Activated CD4-positive, alpha-beta T cell treated with anti-CD3 and anti-CD28 coated beads for 36 hours (primary cell): ENCODE results near the gene FSTL3. TPM values are rescaled to one million over a fixed set of nuclear protein-coding genes. Genes with fewer than 3 reads are reported as not detected.

Experiments used
- ATAC-seq: fragments of 200-7000 bp; cut with Tn5 transposase; one replicate; pipeline ENCODE4 v1.10.0; 2021; ENCODE audit warnings: mild to moderate bottlenecking, moderate library complexity
- CTCF ChIA-PET: fragments of 350-600 bp; sonication (Branson Sonifier 250); formaldehyde crosslinking; loops from one replicate; lab custom pipeline; 2021; ENCODE audit warnings: antibody characterized with exemption; lab: Charles Lee
- POLR2A ChIA-PET: fragments of 350-600 bp; sonication (Branson Sonifier 250); formaldehyde crosslinking; loops from one replicate; lab custom pipeline; 2021; ENCODE audit warnings: antibody characterized with exemption, inconsistent platforms; lab: Charles Lee
- DNase-seq: peaks from one replicate; pipeline ENCODE4 v3.0.0-alpha.2; 2020
- H3K27ac Mint-ChIP-seq: one replicate; pipeline ENCODE4 v1.8.0; 2021; ENCODE audit warnings: mixed read lengths
- H3K27me3 Mint-ChIP-seq: one replicate; pipeline ENCODE4 v1.8.0; 2021; ENCODE audit warnings: mixed read lengths
- H3K36me3 Mint-ChIP-seq: one replicate; pipeline ENCODE4 v1.8.0; 2021; ENCODE audit warnings: low read depth, mixed read lengths
- H3K4me1 Mint-ChIP-seq: one replicate; pipeline ENCODE4 v1.8.0; 2021; ENCODE audit warnings: mixed read lengths
- H3K4me3 Mint-ChIP-seq: one replicate; pipeline ENCODE4 v1.8.0; 2021; ENCODE audit warnings: mild to moderate bottlenecking, moderate library complexity, mixed read lengths
- H3K9me3 Mint-ChIP-seq: one replicate; pipeline ENCODE4 v1.8.0; 2021; ENCODE audit warnings: low read depth, mixed read lengths
- intact Hi-C, 2 experiments: fragments of 100-400 bp; cut with DNase I in 1 of 2; cut with micrococcal nuclease in 1 of 2; formaldehyde crosslinking; loops; one replicate each; pipeline versions ENCODE4 v1.14.2 to v1.15.1; 2022 to 2024; cut with DNase I, micrococcal nuclease
- total RNA-seq, 2 experiments: library from RNA; stranded (reverse); gene quantifications; one replicate each; pipeline ENCODE4 v1.2.3, GENCODE V29; 2021

Gene FSTL3
- total RNA-seq, 2 experiments from 2014 or later = 8.5 to 10.1 TPM

DNA sequence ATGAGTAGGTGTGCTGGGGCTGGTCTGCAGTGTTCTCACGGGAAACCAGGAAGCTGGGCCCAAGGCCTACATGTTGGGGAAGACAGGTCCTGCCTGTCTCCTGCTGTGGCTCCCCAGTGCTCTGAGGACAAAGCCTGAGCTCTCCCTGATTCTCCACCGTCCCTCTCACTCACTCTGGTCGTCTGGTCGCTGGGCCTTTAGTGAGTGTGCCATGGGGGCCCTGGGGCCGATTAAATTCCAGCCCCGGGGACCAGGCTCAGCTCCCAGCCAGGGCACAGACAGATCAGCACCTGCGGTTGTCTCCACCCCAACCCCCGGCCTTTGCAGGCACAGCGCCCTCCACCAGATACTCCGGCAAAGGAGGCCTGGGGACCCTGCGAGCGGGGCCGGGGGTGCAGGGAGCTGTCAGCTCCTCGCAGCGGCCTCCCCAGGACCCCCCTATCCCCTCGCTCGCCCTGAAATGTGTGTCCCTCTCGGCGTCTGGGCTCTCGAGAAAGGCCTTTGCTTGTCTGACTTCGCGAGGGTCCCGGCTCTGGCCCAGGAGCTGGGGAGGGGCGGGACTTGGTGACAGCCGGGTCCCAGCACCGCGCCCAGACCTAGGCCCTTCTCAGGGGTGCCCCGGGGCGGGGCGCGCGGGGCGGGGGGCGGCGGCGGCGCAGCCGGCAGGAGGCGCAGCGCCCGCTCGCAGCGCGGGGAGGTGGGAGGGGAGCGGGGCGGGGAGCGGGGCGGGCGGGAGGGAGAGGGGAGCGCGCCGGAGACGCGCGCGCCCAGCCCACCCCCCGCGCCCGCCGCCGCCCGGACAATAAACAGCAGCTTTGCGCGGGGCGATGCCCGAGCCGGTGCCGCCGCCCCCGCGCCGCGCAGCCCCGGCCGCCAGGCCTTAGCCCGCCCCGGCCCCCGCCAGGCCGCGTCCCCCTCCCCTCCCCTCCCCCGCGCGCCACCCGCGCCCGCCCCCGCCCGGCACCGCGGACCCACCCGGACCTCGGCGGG, 32.3 kb downstream of the FSTL3 start, which contains the start of gene PALM:
PALM (plus strand) TSS at position 782 of the 990 bp plus-strand sequence. CDS start 212 bp downstream, outside the sequence.
- CTCF ChIA-PET = interaction anchor here (0.9 to 1.7 kb wide), 2 partner anchors 26 to 29 kb away, joined by 4 read pairs; no protein-coding TSS in a partner anchor
- H3K9me3 Mint-ChIP-seq = no peaks in the 10 kb centered on the region
- POLR2A ChIA-PET = no interaction called here
- H3K36me3 Mint-ChIP-seq = no peaks in the 10 kb centered on the region
- H3K4me3 Mint-ChIP-seq = no peak within 1 kb of the TSS
- peaks cover 2% of the 10 kb centered on the region for H3K4me1 Mint-ChIP-seq
- H3K27me3 Mint-ChIP-seq = peaks cover 11% of the 10 kb centered on the region
- H3K27ac Mint-ChIP-seq = no peak within 1 kb of the TSS
- DNase-seq (no peak), ATAC-seq (no peak)
- intact Hi-C loops = no loop called here

DNA sequence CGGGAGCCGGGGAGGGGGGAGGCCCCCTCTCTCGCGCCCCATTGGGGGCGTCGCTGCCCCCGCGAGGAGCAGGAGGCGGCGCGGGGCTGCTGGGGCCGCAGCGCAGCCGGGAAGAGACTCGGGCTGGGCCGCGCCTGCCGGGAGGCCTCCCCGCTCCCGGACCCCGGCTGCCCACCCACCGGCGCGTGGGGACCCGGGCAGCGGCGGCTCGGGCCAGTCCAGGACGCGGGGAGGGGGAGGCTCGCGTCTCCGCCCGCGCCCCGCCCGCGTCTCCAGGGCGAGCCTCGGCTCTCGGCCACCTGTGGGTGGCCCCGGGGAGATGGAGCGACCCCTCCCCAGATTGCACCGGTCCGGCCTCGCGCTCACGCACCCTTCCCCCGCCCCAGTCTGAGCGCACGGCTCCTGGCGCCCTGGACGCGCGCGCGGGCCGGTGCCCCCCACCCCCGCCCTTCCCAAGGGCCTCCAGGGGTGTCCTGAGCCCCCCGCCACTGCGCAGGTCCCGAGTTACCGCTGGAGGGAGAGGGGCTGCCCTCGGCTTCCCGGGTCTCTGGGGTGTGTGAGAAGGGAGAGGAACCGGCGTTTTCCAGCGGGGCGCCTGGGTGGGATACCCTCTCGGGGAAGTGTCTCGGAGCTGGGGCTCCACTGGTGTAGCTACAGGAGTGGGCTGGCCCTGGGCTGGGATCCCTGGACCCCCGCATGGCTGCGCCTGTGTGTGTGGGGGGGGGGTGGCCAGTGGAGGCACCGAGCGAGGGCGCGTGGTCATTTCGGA, 33.2 kb downstream of the FSTL3 start:
- no peaks in the 10 kb centered on the region for H3K4me1 Mint-ChIP-seq
- ATAC-seq (no peak), DNase-seq (no peak)
- H3K27me3 Mint-ChIP-seq = peaks cover 11% of the 10 kb centered on the region
- no peak overlapping the region for H3K27ac Mint-ChIP-seq
- CTCF ChIA-PET = interaction anchor here (1.7 kb wide), 1 partner anchor 25 kb away, joined by 4 read pairs; no protein-coding TSS in a partner anchor
- H3K36me3 Mint-ChIP-seq = no peaks in the 10 kb centered on the region
- POLR2A ChIA-PET = no interaction called here
- intact Hi-C loops = no loop called here
- no peak overlapping the region for H3K4me3 Mint-ChIP-seq
- no peaks in the 10 kb centered on the region for H3K9me3 Mint-ChIP-seq

- Mint-ChIP-seq H3K27me3 (peaks cover 11% of the 10 kb centered on the region), H3K36me3 (no peaks in the 10 kb centered on the region), H3K9me3 (no peaks in the 10 kb centered on the region), H3K4me3 (no peak overlapping the region), H3K27ac (no peak overlapping the region), H3K4me1 (no peaks in the 10 kb centered on the region)
- intact Hi-C loops = no loop called here
- no peak for ATAC-seq
- CTCF ChIA-PET = no interaction called here
- DNase-seq = no peak
- POLR2A ChIA-PET = no interaction called here
Observed at GRCh38 chr19:709965-710571, 33.9 kb downstream of the FSTL3 start.

DNA sequence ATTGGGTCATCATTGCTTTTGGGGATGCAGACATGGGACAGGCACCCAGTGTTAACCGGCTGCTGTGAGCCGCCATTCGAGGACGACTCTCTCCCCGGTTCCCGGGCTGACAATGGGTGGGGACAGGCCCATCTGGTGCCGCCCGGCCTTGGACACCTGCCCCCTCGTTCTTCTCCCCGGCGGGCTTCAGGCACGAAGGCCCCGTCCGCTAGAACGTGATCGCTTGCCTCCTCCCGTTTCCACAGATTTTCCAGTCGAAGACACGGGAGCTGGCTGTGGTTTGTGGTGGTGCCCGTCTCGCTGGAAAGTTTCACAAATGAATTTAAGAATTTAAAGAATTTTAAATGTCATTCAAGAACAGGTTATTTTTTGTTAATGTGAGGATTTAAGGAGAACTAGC, 34.6 kb downstream of the FSTL3 start:
- DNase-seq (no peak), ATAC-seq (no peak)
- Mint-ChIP-seq H3K27ac (no peak overlapping the region), H3K4me1 (no peaks in the 10 kb centered on the region), H3K27me3 (peaks cover 14% of the 10 kb centered on the region), H3K9me3 (peaks cover 5% of the 10 kb centered on the region), H3K4me3 (no peak overlapping the region), H3K36me3 (no peaks in the 10 kb centered on the region)
- intact Hi-C loops = no loop called here
- POLR2A ChIA-PET = no interaction called here
- CTCF ChIA-PET = no interaction called here

- H3K4me1 Mint-ChIP-seq = no peaks in the 10 kb centered on the region
- peaks cover 14% of the 10 kb centered on the region for H3K27me3 Mint-ChIP-seq
- CTCF ChIA-PET = no interaction called here
Observed at GRCh38 chr19:711254-711653, 35.1 kb downstream of the FSTL3 start.

GRCh38 chr19:715347-715746, 39.2 kb downstream of the FSTL3 start:
- Mint-ChIP-seq H3K27ac (no peak overlapping the region), H3K27me3 (peaks cover 14% of the 10 kb centered on the region), H3K4me1 (no peaks in the 10 kb centered on the region)

More at GRCh38 chr19:711254-711653, 35.1 kb downstream of the FSTL3 start:
- H3K4me3 Mint-ChIP-seq = no peak overlapping the region
- H3K36me3 Mint-ChIP-seq = no peaks in the 10 kb centered on the region
- no peak overlapping the region for H3K27ac Mint-ChIP-seq
- POLR2A ChIA-PET = no interaction called here
- intact Hi-C loops = no loop called here
- peaks cover 6% of the 10 kb centered on the region for H3K9me3 Mint-ChIP-seq
- DNase-seq (no peak), ATAC-seq (no peak)

GRCh38 chr19:718251-718951, 42.2 kb downstream of the FSTL3 start:
- ATAC-seq (no peak), DNase-seq (no peak)
- ChIA-PET CTCF (no interaction called here), POLR2A (no interaction called here)
- Mint-ChIP-seq H3K27ac (no peak overlapping the region), H3K9me3 (peaks cover 6% of the 10 kb centered on the region), H3K4me1 (no peaks in the 10 kb centered on the region), H3K4me3 (no peak overlapping the region), H3K27me3 (peaks cover 15% of the 10 kb centered on the region), H3K36me3 (no peaks in the 10 kb centered on the region)
- intact Hi-C loops = no loop called here

More at GRCh38 chr19:715347-715746, 39.2 kb downstream of the FSTL3 start:
- Mint-ChIP-seq H3K4me3 (no peak overlapping the region), H3K36me3 (no peaks in the 10 kb centered on the region), H3K9me3 (peaks cover 6% of the 10 kb centered on the region)
- DNase-seq (no peak), ATAC-seq (no peak)
- intact Hi-C loops = no loop called here
- CTCF ChIA-PET = no interaction called here
- POLR2A ChIA-PET = no interaction called here

- Mint-ChIP-seq H3K4me3 (no peak overlapping the region), H3K36me3 (no peaks in the 10 kb centered on the region), H3K27ac (no peak overlapping the region), H3K4me1 (no peaks in the 10 kb centered on the region), H3K27me3 (peaks cover 15% of the 10 kb centered on the region), H3K9me3 (peaks cover 6% of the 10 kb centered on the region)
- CTCF ChIA-PET = interaction anchor here (0.5 kb wide), 1 partner anchor 22 kb away, joined by 3 read pairs; no protein-coding TSS in a partner anchor
- ATAC-seq (no peak), DNase-seq (no peak)
- POLR2A ChIA-PET = no interaction called here
- intact Hi-C loops = no loop called here
Observed at GRCh38 chr19:718991-719512, 42.9 kb downstream of the FSTL3 start.

DNA sequence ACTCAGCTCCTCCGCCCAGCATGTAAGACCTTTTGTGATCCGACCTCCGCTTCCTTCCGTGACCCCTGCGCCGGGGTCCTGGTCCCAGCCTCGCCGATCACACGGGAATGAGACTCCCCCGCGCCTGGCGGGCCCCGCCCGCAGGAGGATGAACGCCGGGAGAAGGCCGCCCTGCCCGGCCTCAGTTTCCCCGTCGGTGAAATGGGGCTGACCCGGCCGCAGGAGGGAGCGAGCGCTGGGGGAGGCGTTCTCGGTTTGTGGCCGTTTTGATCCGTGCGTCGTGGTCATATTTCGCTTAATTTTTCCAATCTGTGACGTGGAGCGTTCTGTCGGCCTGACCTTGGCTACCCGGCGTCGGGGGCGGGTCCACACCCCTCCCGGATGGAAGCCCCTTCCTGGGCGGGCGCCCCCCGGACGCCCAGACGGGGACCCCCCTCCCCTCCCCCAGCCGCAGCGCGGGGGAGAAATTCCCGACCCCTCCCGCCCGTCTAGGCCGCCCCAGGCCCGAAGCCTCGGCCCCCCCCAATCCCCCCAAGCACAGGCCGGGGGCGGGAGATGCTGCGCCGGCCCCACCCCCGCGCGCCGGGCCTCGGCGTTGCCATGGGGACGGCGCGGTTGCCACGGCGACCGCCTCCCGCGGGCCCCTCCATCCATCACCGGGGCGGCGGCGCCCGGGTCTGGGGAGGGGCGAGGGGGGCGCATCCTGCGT, 43.6 kb downstream of the FSTL3 start:
- CTCF ChIA-PET = interaction anchor here (0.5 kb wide), 1 partner anchor 21 kb away, joined by 3 read pairs; no protein-coding TSS in a partner anchor

More for the DNA sequence above, 43.6 kb downstream of the FSTL3 start:
- Mint-ChIP-seq H3K36me3 (no peaks in the 10 kb centered on the region), H3K27ac (no peak overlapping the region), H3K4me1 (no peaks in the 10 kb centered on the region), H3K4me3 (no peak overlapping the region), H3K27me3 (peaks cover 15% of the 10 kb centered on the region), H3K9me3 (peaks cover 6% of the 10 kb centered on the region)
- no peak for DNase-seq
- POLR2A ChIA-PET = no interaction called here
- no peak for ATAC-seq
- intact Hi-C loops = no loop called here
